Endothelial cell of umbilical vein (primary cell): Measurements from ENCODE around the gene NUP62. TPM values are rescaled to one million over a fixed set of nuclear protein-coding genes. Genes with fewer than 3 reads are reported as not detected.

Experiments used
- BruUV-seq: library from RNA; stranded (reverse); fragments of 400-500 nt; replicated peaks from 2 replicates; lab custom pipeline; 2021; lab: Mats Ljungman, UMichigan
- CTCF ChIA-PET: fragments of 300-600, 350-600 bp; sonication (Branson Sonifier 250); formaldehyde crosslinking; loops from one replicate; lab custom pipeline; 2021; ENCODE audit warnings: antibody characterized with exemption, inconsistent platforms; lab: Charles Lee
- POLR2A ChIA-PET: fragments of 300-600, 350-600 bp; sonication (Branson Sonifier 250); formaldehyde crosslinking; loops from one replicate; lab custom pipeline; 2021; ENCODE audit warnings: antibody characterized with exemption, inconsistent platforms; lab: Charles Lee
- DNase-seq: peaks from one replicate; pipeline ENCODE4 v3.0.0-alpha.2; 2011; ENCODE audit warnings: low read depth, low spot score
- FAIRE-seq: peaks from 2 replicates; lab custom pipeline; 2011; peaks lifted over from hg19 to GRCh38; lab: Jason Lieb, UNC
- H2AFZ ChIP-seq: 2 replicates; pipeline ENCODE4 v1.6.0; 2012; ENCODE audit warnings: low read depth, low read length, control low read depth, inconsistent platforms
- H3K27ac ChIP-seq: 2 replicates; pipeline ENCODE4 v1.5.1; 2011; ENCODE audit warnings: low read depth, mild to moderate bottlenecking, control low read depth, low read length, moderate library complexity; ENCODE audit not compliant: insufficient read depth
- H3K27me3 ChIP-seq, 2 experiments: 2 replicates each; pipeline versions ENCODE4 v1.6.0 to v1.6.1; 2011; ENCODE audit warnings: low read length in 2 of 2, mixed read lengths in 1 of 2; ENCODE audit not compliant: control insufficient read depth in 2 of 2, insufficient read depth in 2 of 2
- H3K36me3 ChIP-seq, 2 experiments: 2 replicates in 1 of 2; 3 replicates in 1 of 2; pipeline ENCODE4 v1.5.1; 2011; ENCODE audit warnings: low read length in 2 of 2, mild to moderate bottlenecking in 1 of 2, moderate library complexity in 1 of 2; ENCODE audit not compliant: control insufficient read depth in 2 of 2, insufficient read depth in 2 of 2; ENCODE audit errors: extremely low read depth in 1 of 2
- H3K4me1 ChIP-seq: 3 replicates; pipeline ENCODE4 v1.5.1; 2011; ENCODE audit warnings: mild to moderate bottlenecking, low read length; ENCODE audit not compliant: control insufficient read depth, insufficient read depth; ENCODE audit errors: extremely low read depth
- H3K4me2 ChIP-seq: 2 replicates; pipeline ENCODE4 v1.6.1; 2011; ENCODE audit warnings: low read length, control low read depth, mixed read lengths; ENCODE audit not compliant: insufficient read depth
- H3K4me3 ChIP-seq, 3 experiments: fragments of 200-600 bp in 1 of 3; sonication (generic), shearing (Covaris generic) in 1 of 3; replicated peaks in 1 of 3; 2 replicates each; pipeline ENCODE4 v1.5.1; 2011 to 2016; ENCODE audit warnings: control low read depth in 3 of 3, low read length in 3 of 3, mild to moderate bottlenecking in 2 of 3, inconsistent platforms in 1 of 3, low read depth in 1 of 3, moderate library complexity in 1 of 3; ENCODE audit not compliant: insufficient read depth in 1 of 3
- H3K79me2 ChIP-seq: 2 replicates; pipeline ENCODE4 v1.6.0; 2012; ENCODE audit warnings: low read length, inconsistent platforms; ENCODE audit not compliant: control insufficient read depth, insufficient read depth
- H3K9ac ChIP-seq: replicated peaks from 2 replicates; pipeline ENCODE3; 2011; ENCODE audit warnings: low read length, control low read depth; ENCODE audit not compliant: insufficient read depth; ENCODE audit errors: extremely low read depth
- H3K9me1 ChIP-seq: replicated peaks from 3 replicates; pipeline ENCODE4 v1.6.0; 2011; ENCODE audit warnings: mild to moderate bottlenecking, low read length; ENCODE audit not compliant: control insufficient read depth, insufficient read depth; ENCODE audit errors: extremely low read depth
- H3K9me3 ChIP-seq: replicated peaks from 2 replicates; pipeline ENCODE4 v1.5.1; 2012; ENCODE audit warnings: low read length, inconsistent platforms; ENCODE audit not compliant: control insufficient read depth, insufficient read depth
- H4K20me1 ChIP-seq: replicated peaks from 2 replicates; pipeline ENCODE3; 2011; ENCODE audit warnings: mild to moderate bottlenecking, low read length; ENCODE audit not compliant: control insufficient read depth, insufficient read depth; ENCODE audit errors: extremely low read depth
- CTCF ChIP-seq, 2 donors: IDR thresholded peaks; 1 replicate in 1 of 2; 2 replicates in 1 of 2; pipeline ENCODE4 v1.5.1; 2011; ENCODE audit warnings: low read length in 2 of 2, mild to moderate bottlenecking in 2 of 2, moderate library complexity in 2 of 2, control low read depth in 1 of 2, inconsistent platforms in 1 of 2, low read depth in 1 of 2; ENCODE audit not compliant: insufficient read depth in 1 of 2; ENCODE audit errors: extremely low read depth in 1 of 2
- EZH2 ChIP-seq: IDR thresholded peaks from 2 replicates; pipeline ENCODE4 v1.6.1; 2012; ENCODE audit warnings: borderline replicate concordance, low read depth, mild to moderate bottlenecking, moderate library complexity, low read length, inconsistent platforms; ENCODE audit not compliant: severe bottlenecking
- FOS ChIP-seq: IDR thresholded peaks from 2 replicates; pipeline ENCODE4 v1.6.1; 2011; ENCODE audit warnings: mild to moderate bottlenecking, low read length, moderate library complexity, borderline replicate concordance; ENCODE audit not compliant: insufficient read depth
- GATA2 ChIP-seq: IDR thresholded peaks from 2 replicates; pipeline ENCODE4 v1.7.0; 2011; ENCODE audit warnings: low read depth, mild to moderate bottlenecking, moderate library complexity, mixed read lengths, low read length; ENCODE audit not compliant: insufficient read length, insufficient read depth
- JUN ChIP-seq: IDR thresholded peaks from 2 replicates; pipeline ENCODE4 v1.6.1; 2011; ENCODE audit warnings: borderline replicate concordance, low read depth; ENCODE audit not compliant: insufficient read length, insufficient read depth
- MYC ChIP-seq: IDR thresholded peaks from one replicate; pipeline ENCODE4 v1.6.1; 2011; ENCODE audit warnings: mild to moderate bottlenecking, low read depth, low read length
- POLR2A ChIP-seq: IDR thresholded peaks from 2 replicates; pipeline ENCODE4 v1.6.1; 2012; ENCODE audit warnings: low read depth, mild to moderate bottlenecking, control low read depth, low read length
- POLR2AphosphoS5 ChIP-seq: IDR thresholded peaks from 2 replicates; pipeline ENCODE4 v1.6.1; 2012; ENCODE audit warnings: low read depth, mild to moderate bottlenecking, control low read depth, low read length, moderate library complexity; ENCODE audit not compliant: insufficient read depth
- dilution Hi-C: fragments of 300-500 bp; cut with MboI; formaldehyde crosslinking; loops from one replicate; pipeline ENCODE4 v1.15.0; 2019; ENCODE audit warnings: low sequenced_read_pairs; ENCODE audit not compliant: extremely low pct_ligation_motif_present
- intact Hi-C: fragments of 100-400 bp; cut with micrococcal nuclease; formaldehyde crosslinking; loops from one replicate; pipeline ENCODE4 v1.10.0; 2022
- polyA plus RNA-seq, 4 experiments: library from polyadenylated mRNA; depleted of rRNA in 3 of 4; stranded (reverse) in 3 of 4; unstranded in 1 of 4; fragments of >200 nt; gene quantifications; 2 replicates each; pipeline versions ENCODE4 v1.2.1 to v1.2.3, GENCODE V29; 2011 to 2012; ENCODE audit warnings: missing spikeins in 1 of 4
- total RNA-seq: library from RNA; stranded (reverse); gene quantifications from 2 replicates; pipeline ENCODE4 v1.2.3, GENCODE V29; 2021
- TF ChIP-seq, protein P1 (sequence below): IDR thresholded peaks from 2 replicates; pipeline ENCODE4 v1.6.1; 2011; ENCODE audit not compliant: insufficient read depth, insufficient read length

NUP62 gene
- total and polyA plus RNA-seq, 2 donors (not counting 3 experiments of a cell fraction or from before 2014, with no cell fraction given) = 32.0 to 93.7 TPM

DNA sequence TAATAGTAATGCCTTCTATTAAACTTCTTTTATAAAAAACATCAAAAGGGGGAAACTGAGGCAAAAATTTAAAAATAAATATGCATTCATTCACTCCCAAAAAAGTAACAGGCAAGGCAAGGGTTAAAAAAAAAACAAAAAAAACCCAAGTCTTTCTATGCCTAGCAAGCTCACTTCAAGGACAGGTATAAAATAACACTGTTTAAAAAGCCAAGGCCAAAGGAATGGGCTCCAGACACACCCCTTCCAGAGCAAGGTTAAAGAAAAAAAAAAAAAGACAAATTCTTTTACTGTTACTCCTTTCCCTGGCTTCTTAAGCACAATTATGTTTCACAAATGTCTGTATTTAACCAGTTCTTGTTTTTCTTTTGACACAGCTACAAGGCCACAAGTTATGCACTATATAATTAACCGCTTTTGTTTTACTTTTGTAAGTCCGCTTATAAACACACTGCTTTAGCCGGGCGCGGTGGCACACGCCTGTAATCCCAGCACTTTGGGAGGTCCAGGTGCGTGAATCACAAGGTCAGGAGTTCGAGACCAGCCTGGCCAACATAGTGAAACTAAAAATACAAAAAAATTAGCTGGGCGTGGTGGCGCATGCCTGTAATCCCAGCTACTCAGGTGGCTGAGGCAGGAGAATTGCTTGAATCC, 28.1 kb upstream of the NUP62 start:
- no peak overlapping the region for H3K4me2 ChIP-seq
- H3K27ac ChIP-seq = no peak overlapping the region
- intact Hi-C loops (no loop called here), dilution Hi-C loops (no loop called here)
- H3K9me3 ChIP-seq = no peaks in the 10 kb centered on the region
- TF ChIP-seq, protein P1, sequence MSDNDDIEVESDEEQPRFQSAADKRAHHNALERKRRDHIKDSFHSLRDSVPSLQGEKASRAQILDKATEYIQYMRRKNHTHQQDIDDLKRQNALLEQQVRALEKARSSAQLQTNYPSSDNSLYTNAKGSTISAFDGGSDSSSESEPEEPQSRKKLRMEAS = no peak
- TF ChIP-seq POLR2A = no peak
- no peak for TF ChIP-seq CTCF (IDR thresholded peaks at IDR 0.05; ENCODE audit: extremely low read depth in 1 of 2, insufficient read depth in 1 of 2, low read depth in 1 of 2, low read length in 2 of 2)
- TF ChIP-seq POLR2AphosphoS5 = no peak
- TF ChIP-seq GATA2 = no peak
- no peak overlapping the region for H2AFZ ChIP-seq
- peaks cover 5% of the 10 kb centered on the region for H3K4me1 ChIP-seq
- no peaks in the 10 kb centered on the region for H3K9me1 ChIP-seq
- no peak overlapping the region for H3K9ac ChIP-seq
- no peaks in the 10 kb centered on the region for H3K79me2 ChIP-seq
- ChIA-PET CTCF (interaction anchor here (0.8 to 0.9 kb wide), 2 partner anchors 19 to 30 kb away, joined by 3 read pairs; no protein-coding TSS in a partner anchor), POLR2A (no interaction called here)
- BruUV-seq = no TSS peak
- peaks cover 9 to 16% of the 10 kb centered on the region in 2 experiments for H3K27me3 ChIP-seq
- no peaks in the 10 kb centered on the region for H3K36me3 ChIP-seq
- H3K4me3 ChIP-seq = no peak overlapping the region
- DNase-seq (no peak), FAIRE-seq (no peak)
- H4K20me1 ChIP-seq = no peaks in the 10 kb centered on the region

- Histone ChIP-seq H3K9me3 (no peaks in the 10 kb centered on the region), H2AFZ (no peak overlapping the region), H3K9ac (no peak overlapping the region), H3K27me3 (peaks cover 9 to 16% of the 10 kb centered on the region in 2 experiments), H3K9me1 (no peaks in the 10 kb centered on the region), H3K4me2 (no peak overlapping the region), H3K79me2 (no peaks in the 10 kb centered on the region), H3K36me3 (no peaks in the 10 kb centered on the region), H3K4me3 (no peak overlapping the region), H4K20me1 (no peaks in the 10 kb centered on the region), H3K4me1 (peaks cover 5% of the 10 kb centered on the region), H3K27ac (no peak overlapping the region)
- CTCF ChIA-PET = no interaction called here
- TF ChIP-seq POLR2AphosphoS5 (no peak), POLR2A (no peak), FOS (no peak), MYC (no peak), JUN (no peak), CTCF (IDR thresholded peaks at IDR 0.05; ENCODE audit: extremely low read depth in 1 of 2, insufficient read depth in 1 of 2, low read depth in 1 of 2, low read length in 2 of 2) (no peak), GATA2 (no peak), EZH2 (no peak)
- TF ChIP-seq, protein P1 = no peak
- no peak for FAIRE-seq
- dilution Hi-C loops = no loop called here
- DNase-seq = no peak
- BruUV-seq = no TSS peak
- POLR2A ChIA-PET = no interaction called here
- intact Hi-C loops = no loop called here
These were observed 26.8 kb upstream of the NUP62 start for GRCh38 chr19:49956115-49956495.
